SK-N-SH treated with all-trans-retinoic acid at 6 μM for 48 hours (cell line): Measurements from ENCODE around the gene KCTD5.
"Not testable (repeated sequence)": the region's sequence is repeated elsewhere in the genome, so short reads cannot be mapped to it uniquely, and the experiment has no call there.

Experiments used
- ESRRG ChIP-seq: fragments of 250-450 bp; sonication (Bioruptor Pico); IDR thresholded peaks from 2 replicates; pipeline ENCODE4 v1.6.1; 2021; ENCODE audit warnings: mild to moderate bottlenecking
- ISL1 ChIP-seq: fragments of 250-450 bp; sonication (Bioruptor Pico); IDR thresholded peaks from 2 replicates; pipeline ENCODE4 v2.1.2; 2022; ENCODE audit warnings: mild to moderate bottlenecking, moderate library complexity
- OSR1 ChIP-seq: fragments of 250-450 bp; sonication (Bioruptor Pico); IDR thresholded peaks from 2 replicates; pipeline ENCODE4 v1.8.0; 2022; ENCODE audit warnings: moderate library complexity, mild to moderate bottlenecking, inconsistent platforms
- RARB ChIP-seq: fragments of 250-450 bp; sonication (Bioruptor Pico); IDR thresholded peaks from 2 replicates; pipeline ENCODE4 v1.8.0; 2021; ENCODE audit warnings: mild to moderate bottlenecking, moderate library complexity
- SNAI2 ChIP-seq: fragments of 250-450 bp; sonication (Bioruptor Pico); IDR thresholded peaks from 2 replicates; pipeline ENCODE4 v1.5.0; 2020; ENCODE audit warnings: mild to moderate bottlenecking, moderate library complexity
- TCF4 ChIP-seq: fragments of 250-450 bp; sonication (Bioruptor Pico); IDR thresholded peaks from 2 replicates; pipeline ENCODE4 v1.8.0; 2021; ENCODE audit warnings: mild to moderate bottlenecking, moderate library complexity, borderline replicate concordance
- TSHZ2 ChIP-seq: fragments of 250-450 bp; sonication (Bioruptor Pico); IDR thresholded peaks from 2 replicates; pipeline ENCODE4 v1.5.0; 2020; ENCODE audit warnings: mild to moderate bottlenecking, moderate library complexity
- ZFP30 ChIP-seq: fragments of 450-650 bp; formaldehyde crosslinking; IDR thresholded peaks from 2 replicates; pipeline ENCODE4 v1.5.0; 2022; ENCODE audit warnings: mild to moderate bottlenecking, moderate library complexity
- ZNF70 ChIP-seq: fragments of 450-650 bp; formaldehyde crosslinking; IDR thresholded peaks from 2 replicates; pipeline ENCODE4 v1.5.0; 2020; ENCODE audit warnings: mild to moderate bottlenecking, moderate library complexity

GRCh38 chr16:2676937-2677336, 5.4 kb upstream of the KCTD5 start:
- not testable (repeated sequence) for TF ChIP-seq ISL1; RARB (CRISPR knock-in tag); TCF4 (CRISPR knock-in tag); SNAI2 (CRISPR knock-in tag); OSR1 (CRISPR knock-in tag); ZNF70 (CRISPR knock-in tag); ZFP30; TSHZ2; ESRRG (CRISPR knock-in tag)
